Measurements from ENCODE around the gene CUZD1.

CUZD1 gene

GRCh38 chr10:122844146-122844545 is 1.5 kb downstream of the CUZD1 start:
- DNase-seq (ENCODE audit: extremely low read depth, low read depth), result no peak
- no peak for TF ChIP-seq CTCF (IDR thresholded peaks at IDR 0.05; ENCODE audit: low read depth, low read length)

GRCh38 chr10:122841569-122841968 is 4.1 kb downstream of the CUZD1 start:
- no peak for DNase-seq (ENCODE audit: extremely low read depth, low read depth)
- no peak for TF ChIP-seq CTCF (IDR thresholded peaks at IDR 0.05; ENCODE audit: low read depth, low read length)

DNA sequence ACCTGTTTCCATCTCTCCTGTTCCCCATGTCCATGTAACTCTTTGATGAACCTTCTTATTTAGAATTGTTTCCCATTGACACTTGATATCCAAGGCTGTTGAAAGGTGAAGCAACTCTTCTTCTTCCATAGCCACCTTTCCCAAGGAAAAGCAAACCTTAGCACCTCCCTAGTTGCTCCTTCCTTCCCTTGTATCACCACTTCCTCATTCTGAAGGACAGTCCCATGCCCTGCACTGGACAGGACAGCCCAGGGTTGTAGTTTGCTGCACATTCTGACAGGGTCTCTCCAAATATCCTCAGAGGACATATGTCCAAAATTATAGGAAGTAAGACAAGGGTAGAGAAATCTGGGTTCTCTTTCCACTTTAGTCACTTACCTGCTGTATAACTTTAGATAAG is 6.2 kb downstream of the CUZD1 start:
- DNase-seq (ENCODE audit: extremely low read depth, low read depth), result no peak
- no peak for TF ChIP-seq CTCF (IDR thresholded peaks at IDR 0.05; ENCODE audit: low read depth, low read length)

- TF ChIP-seq CTCF (IDR thresholded peaks at IDR 0.05; ENCODE audit: low read depth, low read length), result no peak
- DNase-seq (ENCODE audit: extremely low read depth, low read depth), result no peak
Observed at GRCh38 chr10:122838880-122839279, 6.8 kb downstream of the CUZD1 start.

GRCh38 chr10:122835908-122836307 is 9.7 kb downstream of the CUZD1 start:
- no peak for TF ChIP-seq CTCF (IDR thresholded peaks at IDR 0.05; ENCODE audit: low read depth, low read length)
- no peak for DNase-seq (ENCODE audit: extremely low read depth, low read depth)

GRCh38 chr10:122830965-122831353 is 14.7 kb downstream of the CUZD1 start:
- no peak for DNase-seq (ENCODE audit: extremely low read depth, low read depth)
- no peak for TF ChIP-seq CTCF (IDR thresholded peaks at IDR 0.05; ENCODE audit: low read depth, low read length)

DNA sequence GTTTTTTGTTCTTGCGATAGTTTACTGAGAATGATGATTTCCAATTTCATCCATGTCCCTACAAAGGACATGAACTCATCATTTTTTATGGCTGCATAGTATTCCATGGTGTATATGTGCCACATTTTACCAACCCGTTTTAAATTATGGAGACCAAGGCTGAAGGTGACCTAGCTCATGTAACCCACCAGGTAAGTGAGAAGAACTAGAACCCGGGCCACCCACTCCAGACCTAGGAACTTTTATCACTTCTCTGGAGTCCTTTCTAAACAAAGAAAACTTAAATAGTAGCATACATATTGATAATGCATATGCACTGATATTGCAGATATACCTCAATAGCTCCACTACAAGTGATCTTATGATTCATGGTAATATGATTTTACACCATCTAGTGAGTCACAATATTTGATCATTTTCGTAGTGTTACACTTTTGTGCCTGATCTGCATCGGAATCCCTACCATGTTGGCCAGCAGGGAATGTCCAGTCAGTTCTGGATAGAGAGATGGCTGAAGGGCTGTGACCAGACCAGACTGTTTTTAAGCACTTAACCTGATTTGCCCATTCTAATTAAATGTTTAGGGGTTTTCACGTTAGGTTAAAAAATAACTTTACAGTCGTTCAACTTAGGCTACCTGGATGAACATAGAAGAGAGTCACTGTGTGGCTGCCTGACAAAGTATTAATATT is 15.2 kb downstream of the CUZD1 start:
- TF ChIP-seq CTCF (IDR thresholded peaks at IDR 0.05; ENCODE audit: low read depth, low read length), result no peak
- DNase-seq (ENCODE audit: extremely low read depth, low read depth), result no peak
